Endothelial cell of umbilical vein (primary cell): ENCODE data around the gene FRY. TPM values are rescaled to one million over a fixed set of nuclear protein-coding genes. Genes with fewer than 3 reads are reported as not detected.

ENCODE experiments used
- BruUV-seq: library from RNA; stranded (reverse); fragments of 400-500 nt; replicated peaks from 2 replicates; lab custom pipeline; 2021; lab: Mats Ljungman, UMichigan
- CTCF ChIA-PET: fragments of 300-600, 350-600 bp; sonication (Branson Sonifier 250); formaldehyde crosslinking; loops from one replicate; lab custom pipeline; 2021; ENCODE audit warnings: antibody characterized with exemption, inconsistent platforms; lab: Charles Lee
- POLR2A ChIA-PET: fragments of 300-600, 350-600 bp; sonication (Branson Sonifier 250); formaldehyde crosslinking; loops from one replicate; lab custom pipeline; 2021; ENCODE audit warnings: antibody characterized with exemption, inconsistent platforms; lab: Charles Lee
- DNase-seq: peaks from one replicate; pipeline ENCODE4 v3.0.0-alpha.2; 2011; ENCODE audit warnings: low read depth, low spot score
- FAIRE-seq: peaks from 2 replicates; lab custom pipeline; 2011; peaks lifted over from hg19 to GRCh38; lab: Jason Lieb, UNC
- H2AFZ ChIP-seq: 2 replicates; pipeline ENCODE4 v1.6.0; 2012; ENCODE audit warnings: low read depth, low read length, control low read depth, inconsistent platforms
- H3K27ac ChIP-seq: 2 replicates; pipeline ENCODE4 v1.5.1; 2011; ENCODE audit warnings: low read depth, mild to moderate bottlenecking, control low read depth, low read length, moderate library complexity; ENCODE audit not compliant: insufficient read depth
- H3K27me3 ChIP-seq, 2 experiments: 2 replicates each; pipeline versions ENCODE4 v1.6.0 to v1.6.1; 2011; ENCODE audit warnings: low read length in 2 of 2, mixed read lengths in 1 of 2; ENCODE audit not compliant: control insufficient read depth in 2 of 2, insufficient read depth in 2 of 2
- H3K36me3 ChIP-seq, 2 experiments: 2 replicates in 1 of 2; 3 replicates in 1 of 2; pipeline ENCODE4 v1.5.1; 2011; ENCODE audit warnings: low read length in 2 of 2, mild to moderate bottlenecking in 1 of 2, moderate library complexity in 1 of 2; ENCODE audit not compliant: control insufficient read depth in 2 of 2, insufficient read depth in 2 of 2; ENCODE audit errors: extremely low read depth in 1 of 2
- H3K4me1 ChIP-seq: 3 replicates; pipeline ENCODE4 v1.5.1; 2011; ENCODE audit warnings: mild to moderate bottlenecking, low read length; ENCODE audit not compliant: control insufficient read depth, insufficient read depth; ENCODE audit errors: extremely low read depth
- H3K4me2 ChIP-seq: 2 replicates; pipeline ENCODE4 v1.6.1; 2011; ENCODE audit warnings: low read length, control low read depth, mixed read lengths; ENCODE audit not compliant: insufficient read depth
- H3K4me3 ChIP-seq, 3 experiments: fragments of 200-600 bp in 1 of 3; sonication (generic), shearing (Covaris generic) in 1 of 3; replicated peaks in 1 of 3; 2 replicates each; pipeline ENCODE4 v1.5.1; 2011 to 2016; ENCODE audit warnings: control low read depth in 3 of 3, low read length in 3 of 3, mild to moderate bottlenecking in 2 of 3, inconsistent platforms in 1 of 3, low read depth in 1 of 3, moderate library complexity in 1 of 3; ENCODE audit not compliant: insufficient read depth in 1 of 3
- H3K79me2 ChIP-seq: 2 replicates; pipeline ENCODE4 v1.6.0; 2012; ENCODE audit warnings: low read length, inconsistent platforms; ENCODE audit not compliant: control insufficient read depth, insufficient read depth
- H3K9ac ChIP-seq: replicated peaks from 2 replicates; pipeline ENCODE3; 2011; ENCODE audit warnings: low read length, control low read depth; ENCODE audit not compliant: insufficient read depth; ENCODE audit errors: extremely low read depth
- H3K9me1 ChIP-seq: replicated peaks from 3 replicates; pipeline ENCODE4 v1.6.0; 2011; ENCODE audit warnings: mild to moderate bottlenecking, low read length; ENCODE audit not compliant: control insufficient read depth, insufficient read depth; ENCODE audit errors: extremely low read depth
- H3K9me3 ChIP-seq: replicated peaks from 2 replicates; pipeline ENCODE4 v1.5.1; 2012; ENCODE audit warnings: low read length, inconsistent platforms; ENCODE audit not compliant: control insufficient read depth, insufficient read depth
- H4K20me1 ChIP-seq: replicated peaks from 2 replicates; pipeline ENCODE3; 2011; ENCODE audit warnings: mild to moderate bottlenecking, low read length; ENCODE audit not compliant: control insufficient read depth, insufficient read depth; ENCODE audit errors: extremely low read depth
- EZH2 ChIP-seq: IDR thresholded peaks from 2 replicates; pipeline ENCODE4 v1.6.1; 2012; ENCODE audit warnings: borderline replicate concordance, low read depth, mild to moderate bottlenecking, moderate library complexity, low read length, inconsistent platforms; ENCODE audit not compliant: severe bottlenecking
- FOS ChIP-seq: IDR thresholded peaks from 2 replicates; pipeline ENCODE4 v1.6.1; 2011; ENCODE audit warnings: mild to moderate bottlenecking, low read length, moderate library complexity, borderline replicate concordance; ENCODE audit not compliant: insufficient read depth
- JUN ChIP-seq: IDR thresholded peaks from 2 replicates; pipeline ENCODE4 v1.6.1; 2011; ENCODE audit warnings: borderline replicate concordance, low read depth; ENCODE audit not compliant: insufficient read length, insufficient read depth
- MYC ChIP-seq: IDR thresholded peaks from one replicate; pipeline ENCODE4 v1.6.1; 2011; ENCODE audit warnings: mild to moderate bottlenecking, low read depth, low read length
- dilution Hi-C: fragments of 300-500 bp; cut with MboI; formaldehyde crosslinking; loops from one replicate; pipeline ENCODE4 v1.15.0; 2019; ENCODE audit warnings: low sequenced_read_pairs; ENCODE audit not compliant: extremely low pct_ligation_motif_present
- intact Hi-C: fragments of 100-400 bp; cut with micrococcal nuclease; formaldehyde crosslinking; loops from one replicate; pipeline ENCODE4 v1.10.0; 2022
- polyA plus RNA-seq, 4 experiments: library from polyadenylated mRNA; depleted of rRNA in 3 of 4; stranded (reverse) in 3 of 4; unstranded in 1 of 4; fragments of >200 nt; gene quantifications; 2 replicates each; pipeline versions ENCODE4 v1.2.1 to v1.2.3, GENCODE V29; 2011 to 2012; ENCODE audit warnings: missing spikeins in 1 of 4
- total RNA-seq: library from RNA; stranded (reverse); gene quantifications from 2 replicates; pipeline ENCODE4 v1.2.3, GENCODE V29; 2021

Gene FRY
- total and polyA plus RNA-seq, 2 donors (not counting 3 experiments of a cell fraction or from before 2014, with no cell fraction given), result 57.3 to 75.8 TPM

DNA sequence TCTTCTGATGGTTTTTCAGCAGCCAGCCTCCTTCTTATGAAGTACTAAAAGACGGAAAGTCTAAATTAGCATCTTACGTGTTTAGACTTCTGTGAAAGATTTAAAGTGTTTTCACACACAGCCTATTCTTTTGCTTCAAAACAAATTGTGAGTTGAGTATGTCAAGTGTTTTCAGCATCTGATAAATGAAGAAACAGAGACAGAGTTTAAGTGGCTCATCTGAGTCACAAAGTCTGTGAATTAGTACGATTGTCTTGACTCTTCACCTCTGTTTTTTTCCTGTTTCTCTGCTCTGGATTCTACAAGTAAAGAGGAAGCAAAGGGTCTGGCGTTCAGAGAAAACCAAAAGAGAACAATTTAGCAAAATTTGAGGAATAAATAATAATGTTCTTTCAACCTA, 116.4 kb downstream of the FRY start:
- FAIRE-seq, result peak; percentile 77
- Histone ChIP-seq H3K27me3 (no peaks in the 10 kb centered on the region), H3K79me2 (no peaks in the 10 kb centered on the region), H3K36me3 (no peaks in the 10 kb centered on the region), H3K4me3 (no peak overlapping the region), H2AFZ (no peak overlapping the region), H3K9me3 (no peaks in the 10 kb centered on the region), H3K4me1 (peaks cover 28% of the 10 kb centered on the region), H3K9ac (no peak overlapping the region), H4K20me1 (no peaks in the 10 kb centered on the region), H3K9me1 (no peaks in the 10 kb centered on the region), H3K27ac (no peak overlapping the region), H3K4me2 (peak overlapping the region; percentile 4)
- peak; percentile 43 for DNase-seq
- POLR2A ChIA-PET, result no interaction called here
- TF ChIP-seq EZH2 (no peak), FOS (no peak)
- CTCF ChIA-PET, result interaction anchor here (1.1 kb wide), 1 partner anchor 17 kb away, joined by 4 read pairs; no protein-coding TSS in a partner anchor
- no TSS peak for BruUV-seq
- intact Hi-C loops (no loop called here), dilution Hi-C loops (no loop called here)

DNA sequence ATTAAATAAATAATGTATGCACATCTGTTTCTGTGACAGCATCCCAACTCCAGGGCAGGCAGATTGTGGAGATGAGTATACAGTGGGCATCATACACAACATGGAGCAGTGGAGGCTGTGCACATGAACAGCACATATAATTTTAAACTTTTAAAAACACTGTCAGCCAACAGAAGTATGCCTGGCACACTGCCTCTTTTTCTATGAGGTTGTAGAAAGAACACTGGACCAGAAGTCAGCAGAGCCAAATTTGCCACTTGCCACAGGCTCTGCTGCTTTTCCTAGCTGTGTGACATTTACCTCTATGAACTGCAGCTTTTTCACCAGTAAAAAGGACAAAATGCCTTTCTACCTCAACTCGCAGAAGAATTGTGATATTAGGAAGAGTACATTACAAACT, 118.7 kb downstream of the FRY start:
- no peak overlapping the region for H2AFZ ChIP-seq
- H3K27ac ChIP-seq, result no peak overlapping the region
- H3K9me3 ChIP-seq, result no peaks in the 10 kb centered on the region
- H3K79me2 ChIP-seq, result no peaks in the 10 kb centered on the region
- TF ChIP-seq JUN, result no peak
- no peak for TF ChIP-seq EZH2
- TF ChIP-seq MYC, result no peak
- no peak for TF ChIP-seq FOS
- no peaks in the 10 kb centered on the region for H3K9me1 ChIP-seq
- no peak overlapping the region for H3K4me3 ChIP-seq
- no peaks in the 10 kb centered on the region for H3K36me3 ChIP-seq
- H3K27me3 ChIP-seq, result no peaks in the 10 kb centered on the region
- ChIA-PET CTCF (interaction anchor here (1.0 kb wide), 1 partner anchor 15 kb away, joined by 4 read pairs; no protein-coding TSS in a partner anchor), POLR2A (no interaction called here)
- BruUV-seq, result no TSS peak
- dilution Hi-C loops (no loop called here), intact Hi-C loops (no loop called here)
- peaks cover 22% of the 10 kb centered on the region for H3K4me1 ChIP-seq
- no peak overlapping the region for H3K4me2 ChIP-seq
- H3K9ac ChIP-seq, result no peak overlapping the region
- DNase-seq, result no peak
- no peaks in the 10 kb centered on the region for H4K20me1 ChIP-seq
- FAIRE-seq, result no peak
